ENCODE data around the gene ASTN2.

The ASTN2 gene

GRCh38 chr9:116464987-116465571 is 949.8 kb downstream of the ASTN2 start:
- no peak overlapping the region for H2AFZ ChIP-seq (ENCODE audit: low read depth)
- H4K20me1 ChIP-seq (ENCODE audit: insufficient read depth) = no peaks in the 10 kb centered on the region
- H3K36me3 ChIP-seq (ENCODE audit: insufficient read depth) = no peaks in the 10 kb centered on the region
- no peaks in the 10 kb centered on the region for H3K27me3 ChIP-seq (ENCODE audit: insufficient read depth, low read depth)
- no peak overlapping the region for H3K9ac ChIP-seq
- H3K4me2 ChIP-seq = no peak overlapping the region
- TF ChIP-seq, protein P1, sequence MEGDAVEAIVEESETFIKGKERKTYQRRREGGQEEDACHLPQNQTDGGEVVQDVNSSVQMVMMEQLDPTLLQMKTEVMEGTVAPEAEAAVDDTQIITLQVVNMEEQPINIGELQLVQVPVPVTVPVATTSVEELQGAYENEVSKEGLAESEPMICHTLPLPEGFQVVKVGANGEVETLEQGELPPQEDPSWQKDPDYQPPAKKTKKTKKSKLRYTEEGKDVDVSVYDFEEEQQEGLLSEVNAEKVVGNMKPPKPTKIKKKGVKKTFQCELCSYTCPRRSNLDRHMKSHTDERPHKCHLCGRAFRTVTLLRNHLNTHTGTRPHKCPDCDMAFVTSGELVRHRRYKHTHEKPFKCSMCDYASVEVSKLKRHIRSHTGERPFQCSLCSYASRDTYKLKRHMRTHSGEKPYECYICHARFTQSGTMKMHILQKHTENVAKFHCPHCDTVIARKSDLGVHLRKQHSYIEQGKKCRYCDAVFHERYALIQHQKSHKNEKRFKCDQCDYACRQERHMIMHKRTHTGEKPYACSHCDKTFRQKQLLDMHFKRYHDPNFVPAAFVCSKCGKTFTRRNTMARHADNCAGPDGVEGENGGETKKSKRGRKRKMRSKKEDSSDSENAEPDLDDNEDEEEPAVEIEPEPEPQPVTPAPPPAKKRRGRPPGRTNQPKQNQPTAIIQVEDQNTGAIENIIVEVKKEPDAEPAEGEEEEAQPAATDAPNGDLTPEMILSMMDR (conservative IDR thresholded peaks at IDR 0.05; ENCODE audit: low read depth, low read length) = no peak
- H3K27ac ChIP-seq = no peak overlapping the region
- H3K4me1 ChIP-seq (ENCODE audit: low read depth, poor library complexity, severe bottlenecking) = no peaks in the 10 kb centered on the region
- H3K4me3 ChIP-seq (IDR thresholded peaks at IDR 0.05; ENCODE audit: insufficient read depth, low read depth, low read length) = no peak overlapping the region
- no peaks in the 10 kb centered on the region for H3K79me2 ChIP-seq (ENCODE audit: insufficient read depth, low read depth)

DNA sequence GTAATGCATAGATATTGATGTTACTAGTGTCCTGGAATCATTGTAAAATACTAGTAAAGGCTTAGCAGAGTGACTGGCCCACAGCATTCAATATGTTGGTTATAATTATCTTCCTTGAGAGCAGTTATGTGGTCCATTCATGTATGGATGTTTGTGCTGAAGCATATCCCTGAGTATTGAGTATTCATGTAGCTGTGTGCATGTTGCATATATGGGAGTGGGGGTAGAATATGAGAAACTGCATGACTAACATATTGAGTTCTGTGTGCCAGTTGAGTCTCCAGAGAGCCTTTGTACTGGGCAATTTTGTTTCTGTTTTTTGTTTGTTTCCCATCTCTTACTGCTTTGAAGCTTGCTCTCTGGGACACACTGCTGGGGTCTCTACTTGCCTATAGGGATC is 950.4 kb downstream of the ASTN2 start:
- Histone ChIP-seq H3K27ac (no peak overlapping the region), H2AFZ (ENCODE audit: low read depth) (no peak overlapping the region), H3K4me3 (IDR thresholded peaks at IDR 0.05; ENCODE audit: insufficient read depth, low read depth, low read length) (no peak overlapping the region), H3K4me1 (ENCODE audit: low read depth, poor library complexity, severe bottlenecking) (no peaks in the 10 kb centered on the region), H3K9ac (no peak overlapping the region), H4K20me1 (ENCODE audit: insufficient read depth) (no peaks in the 10 kb centered on the region), H3K27me3 (ENCODE audit: insufficient read depth, low read depth) (no peaks in the 10 kb centered on the region), H3K4me2 (no peak overlapping the region), H3K79me2 (ENCODE audit: insufficient read depth, low read depth) (no peaks in the 10 kb centered on the region), H3K36me3 (ENCODE audit: insufficient read depth) (no peaks in the 10 kb centered on the region)
- TF ChIP-seq, protein P1 (conservative IDR thresholded peaks at IDR 0.05; ENCODE audit: low read depth, low read length) = no peak

DNA sequence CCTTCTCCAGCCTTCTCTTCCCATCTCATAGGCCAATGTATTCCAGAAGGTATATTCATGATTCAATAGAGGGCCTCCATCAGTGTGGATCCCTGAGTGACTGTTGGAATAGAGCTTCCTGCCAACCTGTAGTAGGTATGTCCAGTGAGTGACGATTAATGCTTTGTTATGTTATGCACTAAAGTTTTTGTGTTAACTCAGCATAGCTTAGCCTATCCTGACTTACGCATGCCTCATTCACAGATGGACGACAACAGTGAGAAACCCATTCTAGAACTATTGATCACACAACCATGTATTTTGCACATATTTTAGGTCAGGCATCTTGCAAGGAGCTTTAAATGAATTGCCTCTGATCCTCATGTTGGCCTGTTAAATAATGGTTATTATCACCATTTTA is 953.2 kb downstream of the ASTN2 start:
- Histone ChIP-seq H3K27me3 (ENCODE audit: insufficient read depth, low read depth) (no peaks in the 10 kb centered on the region), H3K27ac (no peak overlapping the region), H4K20me1 (ENCODE audit: insufficient read depth) (no peaks in the 10 kb centered on the region), H3K79me2 (ENCODE audit: insufficient read depth, low read depth) (no peaks in the 10 kb centered on the region), H3K4me3 (IDR thresholded peaks at IDR 0.05; ENCODE audit: insufficient read depth, low read depth, low read length) (no peak overlapping the region), H3K9ac (no peak overlapping the region), H3K4me1 (ENCODE audit: low read depth, poor library complexity, severe bottlenecking) (no peaks in the 10 kb centered on the region), H3K36me3 (ENCODE audit: insufficient read depth) (no peaks in the 10 kb centered on the region), H2AFZ (ENCODE audit: low read depth) (no peak overlapping the region), H3K4me2 (no peak overlapping the region)
- TF ChIP-seq, protein P1 (conservative IDR thresholded peaks at IDR 0.05; ENCODE audit: low read depth, low read length) = no peak

- TF ChIP-seq, protein P1 (conservative IDR thresholded peaks at IDR 0.05; ENCODE audit: low read depth, low read length) = no peak
- H3K79me2 ChIP-seq (ENCODE audit: insufficient read depth, low read depth) = no peaks in the 10 kb centered on the region
- H3K27ac ChIP-seq = no peak overlapping the region
- no peaks in the 10 kb centered on the region for H3K36me3 ChIP-seq (ENCODE audit: insufficient read depth)
- H3K4me1 ChIP-seq (ENCODE audit: low read depth, poor library complexity, severe bottlenecking) = no peaks in the 10 kb centered on the region
- H2AFZ ChIP-seq (ENCODE audit: low read depth) = no peak overlapping the region
- no peak overlapping the region for H3K9ac ChIP-seq
- H4K20me1 ChIP-seq (ENCODE audit: insufficient read depth) = no peaks in the 10 kb centered on the region
- no peaks in the 10 kb centered on the region for H3K27me3 ChIP-seq (ENCODE audit: insufficient read depth, low read depth)
- H3K4me2 ChIP-seq = no peak overlapping the region
- H3K4me3 ChIP-seq (IDR thresholded peaks at IDR 0.05; ENCODE audit: insufficient read depth, low read depth, low read length) = no peak overlapping the region
These were observed 954.8 kb downstream of the ASTN2 start for GRCh38 chr9:116460026-116460425.
